K562 (cell line): ENCODE results near the gene PGP. TPM values are rescaled to one million over a fixed set of nuclear protein-coding genes. Genes with fewer than 3 reads are reported as not detected.

Source experiments
- BCOR ChIP-seq: fragments of 450-650 bp; IDR thresholded peaks from 2 replicates; pipeline ENCODE4 v1.6.1; 2016
- CBX3 ChIP-seq, 2 experiments: IDR thresholded peaks; 1 replicate in 1 of 2; 2 replicates in 1 of 2; pipeline ENCODE4 v1.6.1; 2012; ENCODE audit warnings: inconsistent platforms in 2 of 2, low read length in 2 of 2, borderline replicate concordance in 1 of 2, control low read depth in 1 of 2
- FOXP4 ChIP-seq: sonication (generic); formaldehyde crosslinking; IDR thresholded peaks from 2 replicates; pipeline ENCODE4 v1.8.0; 2022; ENCODE audit warnings: mild to moderate bottlenecking, missing genetic modification reagents, borderline replicate concordance
- GTF2F1 ChIP-seq: IDR thresholded peaks from 2 replicates; pipeline ENCODE4 v1.6.1; 2011; ENCODE audit warnings: low read depth, low read length, improper control_type of control experiment
- GTF3C2 ChIP-seq: IDR thresholded peaks from 3 replicates; pipeline ENCODE4 v1.6.1; 2011; ENCODE audit warnings: borderline replicate concordance, mild to moderate bottlenecking, moderate library complexity; ENCODE audit not compliant: insufficient read length; ENCODE audit errors: extremely low read depth
- HLTF ChIP-seq: fragments of 450-650 bp; IDR thresholded peaks from 2 replicates; pipeline ENCODE4 v1.6.1; 2016
- ILK ChIP-seq: fragments of 450-650 bp; IDR thresholded peaks from 2 replicates; pipeline ENCODE4 v1.6.1; 2016; ENCODE audit warnings: missing genetic modification characterization, low read depth, mild to moderate bottlenecking, missing compliant biosample characterization, moderate library complexity, borderline replicate concordance
- KLF13 ChIP-seq: fragments of 450-650 bp; IDR thresholded peaks from 2 replicates; pipeline ENCODE4 v1.6.1; 2016; ENCODE audit warnings: missing genetic modification characterization, low read depth, mild to moderate bottlenecking, missing compliant biosample characterization, moderate library complexity, borderline replicate concordance
- NCOR1 ChIP-seq: fragments of 450-650 bp; IDR thresholded peaks from 2 replicates; pipeline ENCODE4 v1.6.1; 2016; ENCODE audit warnings: mild to moderate bottlenecking, moderate library complexity
- NFXL1 ChIP-seq: fragments of 450-650 bp; formaldehyde crosslinking; IDR thresholded peaks from 2 replicates; pipeline ENCODE4 v1.4.0; 2021; ENCODE audit warnings: mild to moderate bottlenecking
- NR2C1 ChIP-seq, 2 experiments: fragments of 450-650 bp; IDR thresholded peaks; 2 replicates each; pipeline ENCODE4 v1.6.1; 2017; ENCODE audit warnings: mild to moderate bottlenecking in 2 of 2, antibody characterized with exemption in 1 of 2, inconsistent platforms in 1 of 2, missing compliant biosample characterization in 1 of 2, missing genetic modification characterization in 1 of 2
- PCBP2 ChIP-seq: fragments of 200-400 bp; formaldehyde crosslinking; IDR thresholded peaks from 2 replicates; pipeline ENCODE4 v1.6.1; 2018; ENCODE audit warnings: low read length, low read depth, mild to moderate bottlenecking, moderate library complexity; ENCODE audit not compliant: poor library complexity, severe bottlenecking
- PHF8 ChIP-seq: fragments of 200-600 bp; sonication (generic); IDR thresholded peaks from 2 replicates; pipeline ENCODE4 v1.6.1; 2012; ENCODE audit warnings: mixed run types, mild to moderate bottlenecking, inconsistent platforms, low read length, moderate library complexity, borderline replicate concordance
- PRMT5 ChIP-seq: sonication (generic); formaldehyde crosslinking; IDR thresholded peaks from 2 replicates; pipeline ENCODE4 v1.5.0; 2020; ENCODE audit warnings: missing genetic modification reagents
- RCOR1 ChIP-seq, 2 experiments: IDR thresholded peaks; 2 replicates each; pipeline ENCODE4 v1.6.1; 2012; ENCODE audit warnings: low read depth in 2 of 2, low read length in 2 of 2, borderline replicate concordance in 1 of 2, improper control_type of control experiment in 1 of 2
- SMAD4 ChIP-seq: fragments of 250-450 bp; sonication (Bioruptor Pico); conservative IDR thresholded peaks from 2 replicates; pipeline ENCODE4 v1.8.0; 2021; ENCODE audit warnings: inconsistent platforms, mild to moderate bottlenecking, moderate library complexity
- SNRNP70 ChIP-seq: fragments of 200-400 bp; formaldehyde crosslinking; optimal IDR thresholded peaks from 2 replicates; pipeline ENCODE3; 2017; ENCODE audit warnings: low read depth, low read length
- TAF9B ChIP-seq: fragments of 450-650 bp; IDR thresholded peaks from 2 replicates; pipeline ENCODE4 v1.6.1; 2018; ENCODE audit warnings: mild to moderate bottlenecking; ENCODE audit not compliant: partially characterized antibody
- ZBED1 ChIP-seq: IDR thresholded peaks from 2 replicates; pipeline ENCODE4 v1.6.1; 2014
- ZBTB9 ChIP-seq: fragments of 450-650 bp; formaldehyde crosslinking; IDR thresholded peaks from 2 replicates; pipeline ENCODE4 v1.4.0; 2020; ENCODE audit warnings: mild to moderate bottlenecking, moderate library complexity
- ZNF224 ChIP-seq: sonication (generic); formaldehyde crosslinking; IDR thresholded peaks from 2 replicates; pipeline ENCODE4 v1.8.0; 2022; ENCODE audit warnings: mild to moderate bottlenecking, missing genetic modification reagents
- ZNF444 ChIP-seq: fragments of 250-450 bp; sonication (Bioruptor Pico); IDR thresholded peaks from 2 replicates; pipeline ENCODE4 v1.4.0; 2020; ENCODE audit warnings: mild to moderate bottlenecking, moderate library complexity
- ZNF764 ChIP-seq: fragments of 250-450 bp; sonication (Bioruptor Pico); IDR thresholded peaks from 2 replicates; pipeline ENCODE4 v1.4.0; 2020; ENCODE audit warnings: low read depth, mild to moderate bottlenecking, moderate library complexity
- polyA plus RNA-seq, 8 experiments: library from polyadenylated mRNA; depleted of rRNA in 4 of 8; stranded (reverse) in 5 of 8; unstranded in 3 of 8; fragments of >200 nt; fragmentation: Nextera tagmentation in 2 of 8; fragmentation: Illumina TruSeq in 1 of 8; extraction: Ambion mirVana in 2 of 8; extraction: Trizol in 1 of 8; gene quantifications; 2 replicates each; pipeline versions ENCODE4 v1.2.1 to v1.2.3, GENCODE V29; 2011 to 2014; ENCODE audit warnings: inconsistent platforms in 1 of 8, missing spikeins in 1 of 8
- total RNA-seq, 7 experiments: library from RNA; depleted of rRNA in 6 of 7; stranded (reverse); fragments of >200 nt in 6 of 7; fragmentation: Illumina TruSeq in 2 of 7; extraction: Trizol in 2 of 7; gene quantifications; 2 replicates each; pipeline versions ENCODE4 v1.2.1 to v1.2.3, GENCODE V29; 2011 to 2021; ENCODE audit warnings: low replicate concordance in 1 of 7

PGP gene
- total and polyA plus RNA-seq, 9 of the 15 experiments (the other 6 are each of a cell fraction or from before 2014, with no cell fraction given) = 1.1 to 57.6 (median 19.6) TPM

GRCh38 chr16:2205967-2206313 lies 8.7 kb downstream of the PGP start (continued):
- peak; percentile 51; the same call in 1 of the 2 replicates for TF ChIP-seq FOXP4 (CRISPR knock-in tag)
- TF ChIP-seq KLF13 (tag) = no peak
- TF ChIP-seq ZNF764 (CRISPR knock-in tag) = no peak
- TF ChIP-seq PHF8 = no peak
- no peak for TF ChIP-seq RCOR1 (IDR thresholded peaks at IDR 0.05; ENCODE audit: borderline replicate concordance in 1 of 2, low read depth in 2 of 2, low read length in 2 of 2)
- no peak for TF ChIP-seq BCOR
- TF ChIP-seq TAF9B = no peak
- TF ChIP-seq CBX3 (IDR thresholded peaks at IDR 0.05; ENCODE audit: borderline replicate concordance in 1 of 2, low read length in 2 of 2) = no peak
- TF ChIP-seq PRMT5 (CRISPR knock-in tag) = no peak
- no peak for TF ChIP-seq GTF2F1
- TF ChIP-seq ZBED1 = no peak
- TF ChIP-seq SNRNP70 = no peak
- no peak for TF ChIP-seq ILK
- TF ChIP-seq SMAD4 (CRISPR knock-in tag) = no peak
- no peak for TF ChIP-seq ZNF444 (CRISPR knock-in tag)
- TF ChIP-seq NCOR1 = no peak
- TF ChIP-seq NFXL1 = no peak
- TF ChIP-seq ZNF224 (CRISPR knock-in tag) = no peak
- peak; percentile 95 for TF ChIP-seq NR2C1 (IDR thresholded peaks at IDR 0.05)
- TF ChIP-seq NR2C1 (tag; IDR thresholded peaks at IDR 0.05) = peak; percentile 96
- 0 out of 2 replicates have a peak, but pooled peaks have one; percentile 27 for TF ChIP-seq HLTF
- 0 out of 2 replicates have a peak, but pooled peaks have one; percentile 12 for TF ChIP-seq ZBTB9 (CRISPR knock-in tag)
- TF ChIP-seq PCBP2 = no peak
- TF ChIP-seq GTF3C2 = no peak
